Kidney (tissue), 14 donors: ENCODE measurements around the gene JADE1. TPM values are rescaled to one million over a fixed set of nuclear protein-coding genes. Genes with fewer than 3 reads are reported as not detected.

Experiments
- DNase-seq, 5 donors: peaks; one replicate each; pipeline ENCODE4 v3.0.0-alpha.2; 2013 to 2020
- FAIRE-seq: peaks from 2 replicates; lab custom pipeline; 2012; peaks lifted over from hg19 to GRCh38; lab: Jason Lieb, UNC
- H3K27ac ChIP-seq, 2 donors: one replicate each; pipeline ENCODE4 v1.7.0; 2013; ENCODE audit warnings: low read depth in 2 of 2, low read length in 2 of 2, inconsistent platforms in 1 of 2
- H3K27me3 ChIP-seq: one replicate; pipeline ENCODE4 v1.7.1; 2013; ENCODE audit warnings: low read length, inconsistent platforms; ENCODE audit not compliant: control insufficient read depth, insufficient read depth
- H3K36me3 ChIP-seq, 3 donors: one replicate each; pipeline versions ENCODE4 v1.7.0 to v1.7.1; 2013; ENCODE audit warnings: low read length in 3 of 3, control low read depth in 1 of 3, inconsistent platforms in 1 of 3; ENCODE audit not compliant: insufficient read depth in 3 of 3, control insufficient read depth in 2 of 3
- H3K4me1 ChIP-seq, 3 donors: one replicate each; pipeline versions ENCODE4 v1.7.0 to v1.7.1; 2013; ENCODE audit warnings: low read length in 3 of 3, inconsistent platforms in 1 of 3, low read depth in 1 of 3; ENCODE audit not compliant: control insufficient read depth in 2 of 3, insufficient read depth in 2 of 3
- H3K4me3 ChIP-seq, 3 donors: one replicate each; pipeline versions ENCODE4 v1.7.0 to v1.8.1; 2013; ENCODE audit warnings: low read length in 3 of 3, control low read depth in 1 of 3, inconsistent platforms in 1 of 3
- H3K9ac ChIP-seq, 3 donors: one replicate each; pipeline versions ENCODE4 v1.7.0 to v1.7.1; 2013; ENCODE audit warnings: low read length in 3 of 3, control low read depth in 1 of 3, inconsistent platforms in 1 of 3
- H3K9me3 ChIP-seq, 3 donors: one replicate each; pipeline versions ENCODE4 v1.7.0 to v1.7.1; 2013; ENCODE audit warnings: low read length in 3 of 3, control low read depth in 1 of 3, inconsistent platforms in 1 of 3; ENCODE audit not compliant: control insufficient read depth in 2 of 3, insufficient read depth in 1 of 3
- intact Hi-C: fragments of 100-400 bp; cut with DNase I; formaldehyde crosslinking; loops from one replicate; pipeline ENCODE4 v1.11.1; 2022
- polyA plus RNA-seq: library from polyadenylated mRNA; stranded (reverse); fragments of 350-450 nt; fragmentation: Illumina TruSeq; extraction: RNeasy Lipid Tissue Mini Kit (QIAGEN cat#74804); gene quantifications from one replicate; pipeline ENCODE4 v1.2.3, GENCODE V29; 2014; ENCODE audit warnings: low read depth, low replicate concordance; ENCODE audit not compliant: insufficient read depth
- total RNA-seq: library from RNA; stranded (reverse); fragmentation: NEBNext Ultra II Directional; extraction: Animal tissue kit (Norgen Biotek cat#: 25700); gene quantifications from one replicate; pipeline ENCODE4 v1.2.1, GENCODE V29; 2021
- TF ChIP-seq, protein P1 (sequence below): IDR thresholded peaks from 3 replicates; pipeline ENCODE4 v1.5.1; 2012; ENCODE audit warnings: mild to moderate bottlenecking, moderate library complexity, borderline replicate concordance; ENCODE audit not compliant: insufficient read depth; ENCODE audit errors: extremely low read depth
- donor health status: control.
- donor health status: control.
- donor health status: control.
- donor health status: control.
- donor health status: control.
- donor health status: DM: yes; HTN: yes; CAD: no.
- donor health status: Normal renal cell carcinoma (clear cell type).

JADE1 gene
- total and polyA plus RNA-seq, 2 donors from 2014 or later, result 23.0 to 119 TPM

DNA sequence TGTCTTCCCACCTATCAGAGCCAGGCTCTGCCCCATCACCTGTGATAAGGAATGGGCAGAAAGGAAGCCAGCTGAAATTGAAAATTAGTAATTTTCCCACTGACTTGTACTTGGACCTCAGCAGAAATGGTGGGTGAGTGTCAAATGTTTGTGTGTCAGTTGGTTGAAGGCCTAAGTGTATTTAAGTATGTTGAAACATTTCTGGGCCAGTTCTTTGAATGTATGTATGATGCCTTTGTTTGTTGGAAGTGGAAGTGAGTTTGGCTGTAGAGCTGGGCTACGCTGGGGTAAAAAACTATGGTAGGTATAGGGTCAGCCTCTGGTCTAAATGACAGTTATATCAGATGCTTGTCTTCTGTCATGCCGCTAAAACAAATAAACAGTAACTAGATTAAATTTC lies 27.7 kb downstream of the JADE1 start:
- no peak overlapping the region for H3K27ac ChIP-seq
- no peak for FAIRE-seq
- H3K4me1 ChIP-seq, result peaks cover 3 to 25% (median 23%) of the 10 kb centered on the region in 3 donors
- peaks cover 0 to 6% (median 3%) of the 10 kb centered on the region in 3 donors for H3K36me3 ChIP-seq
- TF ChIP-seq, protein P1, sequence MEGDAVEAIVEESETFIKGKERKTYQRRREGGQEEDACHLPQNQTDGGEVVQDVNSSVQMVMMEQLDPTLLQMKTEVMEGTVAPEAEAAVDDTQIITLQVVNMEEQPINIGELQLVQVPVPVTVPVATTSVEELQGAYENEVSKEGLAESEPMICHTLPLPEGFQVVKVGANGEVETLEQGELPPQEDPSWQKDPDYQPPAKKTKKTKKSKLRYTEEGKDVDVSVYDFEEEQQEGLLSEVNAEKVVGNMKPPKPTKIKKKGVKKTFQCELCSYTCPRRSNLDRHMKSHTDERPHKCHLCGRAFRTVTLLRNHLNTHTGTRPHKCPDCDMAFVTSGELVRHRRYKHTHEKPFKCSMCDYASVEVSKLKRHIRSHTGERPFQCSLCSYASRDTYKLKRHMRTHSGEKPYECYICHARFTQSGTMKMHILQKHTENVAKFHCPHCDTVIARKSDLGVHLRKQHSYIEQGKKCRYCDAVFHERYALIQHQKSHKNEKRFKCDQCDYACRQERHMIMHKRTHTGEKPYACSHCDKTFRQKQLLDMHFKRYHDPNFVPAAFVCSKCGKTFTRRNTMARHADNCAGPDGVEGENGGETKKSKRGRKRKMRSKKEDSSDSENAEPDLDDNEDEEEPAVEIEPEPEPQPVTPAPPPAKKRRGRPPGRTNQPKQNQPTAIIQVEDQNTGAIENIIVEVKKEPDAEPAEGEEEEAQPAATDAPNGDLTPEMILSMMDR, result no peak
- H3K9ac ChIP-seq, result no peak overlapping the region
- H3K9me3 ChIP-seq, result no peaks in the 10 kb centered on the region
- no peak overlapping the region for H3K4me3 ChIP-seq
- intact Hi-C loops, result no loop called here
- DNase-seq, result no peak
- no peaks in the 10 kb centered on the region for H3K27me3 ChIP-seq

DNA sequence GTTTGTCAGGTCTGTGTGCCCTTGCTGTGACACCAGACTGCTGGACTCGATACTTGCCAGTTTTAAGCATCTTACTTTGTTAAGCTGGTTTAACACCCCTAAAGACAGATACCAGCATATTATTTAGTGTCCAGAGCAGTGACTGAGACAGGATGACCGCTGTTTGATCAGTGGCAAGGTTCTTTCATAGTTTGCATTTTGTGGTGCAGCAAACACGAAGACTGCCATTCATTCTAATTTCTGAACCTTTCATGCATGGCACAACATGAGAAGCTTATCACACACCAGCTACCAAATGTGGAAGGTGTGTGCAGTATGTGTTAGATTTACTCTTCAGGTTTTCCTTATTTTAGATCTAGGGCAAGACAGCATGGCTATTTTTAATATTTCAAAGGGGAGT lies 28.2 kb downstream of the JADE1 start:
- intact Hi-C loops, result no loop called here
- peaks cover 0 to 6% (median 3%) of the 10 kb centered on the region in 3 donors for H3K36me3 ChIP-seq

DNA sequence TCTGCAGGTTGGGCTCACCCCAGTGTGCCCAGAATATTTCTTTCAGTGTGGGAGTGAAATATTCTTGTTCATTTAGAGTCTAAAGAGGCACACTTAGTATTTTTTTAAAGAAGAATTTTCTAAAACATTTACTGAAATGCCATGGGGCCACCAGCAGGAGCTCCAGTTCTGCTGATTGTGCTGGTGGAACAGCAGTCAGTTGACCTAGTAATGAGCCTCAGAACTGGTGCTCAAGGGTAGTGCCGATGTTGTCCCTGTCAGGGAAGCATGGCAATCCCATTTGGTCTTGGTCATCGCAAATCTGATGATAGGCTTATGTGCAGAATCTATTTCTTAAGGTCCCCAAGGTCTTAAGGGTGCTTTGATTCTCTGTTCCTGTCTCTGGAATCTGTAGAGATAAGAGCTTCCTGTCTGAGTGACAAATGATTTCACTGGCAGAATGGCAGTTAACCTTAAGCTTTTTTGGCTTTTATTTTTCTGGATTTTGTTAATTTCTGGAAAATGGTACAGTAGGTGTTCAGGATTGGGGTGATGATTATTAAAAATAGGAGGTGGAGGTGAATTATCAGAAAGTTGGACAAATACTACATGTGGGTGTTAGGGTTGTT lies 31.3 kb downstream of the JADE1 start:
- H3K9me3 ChIP-seq, result no peaks in the 10 kb centered on the region
- DNase-seq (no peak), FAIRE-seq (no peak)
- no peak overlapping the region for H3K9ac ChIP-seq
- no peak overlapping the region for H3K27ac ChIP-seq
- H3K4me3 ChIP-seq, result no peak overlapping the region
- no peaks in the 10 kb centered on the region for H3K27me3 ChIP-seq
- H3K36me3 ChIP-seq, result peaks cover 0 to 18% (median 16%) of the 10 kb centered on the region in 3 donors
- TF ChIP-seq, protein P1, result no peak
- H3K4me1 ChIP-seq, result peaks cover 0 to 22% (median 19%) of the 10 kb centered on the region in 3 donors
- intact Hi-C loops, result no loop called here

More for the DNA sequence above, 28.2 kb downstream of the JADE1 start:
- FAIRE-seq (no peak), DNase-seq (no peak)
- TF ChIP-seq, protein P1, result no peak
- no peak overlapping the region for H3K4me3 ChIP-seq
- H3K27me3 ChIP-seq, result no peaks in the 10 kb centered on the region
- peaks cover 2 to 25% (median 19%) of the 10 kb centered on the region in 3 donors for H3K4me1 ChIP-seq
- no peak overlapping the region for H3K9ac ChIP-seq
- H3K27ac ChIP-seq, result no peak overlapping the region
- H3K9me3 ChIP-seq, result no peaks in the 10 kb centered on the region
